ENCODE data around the gene PIGL. TPM values are rescaled to one million over a fixed set of nuclear protein-coding genes. Genes with fewer than 3 reads are reported as not detected.

PIGL gene
- total and polyA plus RNA-seq, 12 donors = 10.3 to 102 (median 29.5) TPM

GRCh38 chr17:16342979-16343378 is 126.0 kb downstream of the PIGL start:
- Histone ChIP-seq H3K36me3 (replicated peaks in 1 of 2) (no peaks in the 10 kb centered on the region), H3K9me3 (replicated peaks in 1 of 3) (no peaks in the 10 kb centered on the region), H3K4me3 (no peak overlapping the region), H3K27me3 (no peaks in the 10 kb centered on the region), H3K4me1 (replicated peaks in 1 of 2) (peaks cover 0 to 7% of the 10 kb centered on the region in 2 donors), H3K27ac (no peak overlapping the region)
- intact Hi-C loops (cut with DNase I) = no loop called here
- DNase-seq = peak; percentile 53 to 83 (median 74)
- no peak for TF ChIP-seq CTCF (IDR thresholded peaks at IDR 0.05)
- no peak for TF ChIP-seq POLR2A (IDR thresholded peaks at IDR 0.05)
- 71 to 100% (median 89%) methylated on average over 2 to 4 of the region's 4 CpGs for WGBS, 4 donors

- Histone ChIP-seq H3K27ac (peak overlapping the region in 1 of 5 donors; percentile 13), H3K9me3 (replicated peaks in 1 of 3) (no peaks in the 10 kb centered on the region), H3K4me1 (replicated peaks in 1 of 2) (peaks cover 0 to 7% of the 10 kb centered on the region in 2 donors), H3K36me3 (replicated peaks in 1 of 2) (no peaks in the 10 kb centered on the region), H3K27me3 (no peaks in the 10 kb centered on the region), H3K4me3 (no peak overlapping the region)
- WGBS, 4 donors = 81 to 97% (median 88%) methylated on average over 2 to 3 of the region's 3 CpGs
- intact Hi-C loops (cut with DNase I) = no loop called here
- no peak for DNase-seq
- TF ChIP-seq POLR2A (IDR thresholded peaks at IDR 0.05) = no peak
- TF ChIP-seq CTCF (IDR thresholded peaks at IDR 0.05) = no peak
Observed at GRCh38 chr17:16343569-16343968, 126.6 kb downstream of the PIGL start.

- H3K4me3 ChIP-seq = no peak overlapping the region
- H3K27me3 ChIP-seq = no peaks in the 10 kb centered on the region
- 42 to 50% (median 48%) methylated on average over 5 of the region's 5 CpGs for WGBS, 4 donors
- no peaks in the 10 kb centered on the region for H3K9me3 ChIP-seq (replicated peaks in 1 of 3)
- peak overlapping the region in 2 of 5 donors; percentile 3 to 29 for H3K27ac ChIP-seq
- DNase-seq = peak in 6 of 7 donors; percentile 20 to 69 (median 38)
- no peaks in the 10 kb centered on the region for H3K36me3 ChIP-seq (replicated peaks in 1 of 2)
- TF ChIP-seq POLR2A (IDR thresholded peaks at IDR 0.05) (no peak), CTCF (IDR thresholded peaks at IDR 0.05) (no peak)
- intact Hi-C loops (cut with DNase I) = no loop called here
- peaks cover 0 to 7% of the 10 kb centered on the region in 2 donors for H3K4me1 ChIP-seq (replicated peaks in 1 of 2)
Observed at GRCh38 chr17:16345565-16345964, 128.6 kb downstream of the PIGL start.

- H3K36me3 ChIP-seq (replicated peaks in 1 of 2) = no peaks in the 10 kb centered on the region
- intact Hi-C loops (cut with DNase I) = no loop called here
Observed at GRCh38 chr17:16346721-16347271, 129.8 kb downstream of the PIGL start.

More at GRCh38 chr17:16346721-16347271, 129.8 kb downstream of the PIGL start:
- WGBS, 4 donors = 89 to 93% (median 90%) methylated on average over 6 of the region's 6 CpGs
- Histone ChIP-seq H3K27ac (no peak overlapping the region), H3K27me3 (no peaks in the 10 kb centered on the region), H3K4me3 (no peak overlapping the region), H3K9me3 (replicated peaks in 1 of 3) (no peaks in the 10 kb centered on the region), H3K4me1 (replicated peaks in 1 of 2) (peaks cover under 1 to 9% of the 10 kb centered on the region in 2 donors)
- TF ChIP-seq POLR2A (IDR thresholded peaks at IDR 0.05) = no peak
- no peak for TF ChIP-seq CTCF (IDR thresholded peaks at IDR 0.05)
- no peak for DNase-seq
